RWPE1 (cell line): ENCODE data around the gene WWOX.

Experiments used
- CTCF ChIA-PET: fragments of 350-600 bp; sonication (Branson Sonifier 250); formaldehyde crosslinking; extraction: SDS; loops from one replicate; lab custom pipeline; 2021; lab: Yijun Ruan, JAX
- POLR2A ChIA-PET: fragments of 400-600 bp; formaldehyde crosslinking; extraction: SDS; loops from one replicate; lab custom pipeline; 2020; ENCODE audit warnings: antibody characterized with exemption; ENCODE audit not compliant: low non-redundant PET; lab: Yijun Ruan, JAX
- DNase-seq: peaks from one replicate; pipeline ENCODE4 v3.0.0; 2012; ENCODE audit warnings: low spot score
- H3K27ac ChIP-seq: fragments of 450-650 bp; 2 replicates; pipeline ENCODE4 v1.5.1; 2017
- CTCF ChIP-seq: fragments of 450-650 bp; conservative IDR thresholded peaks from 2 replicates; pipeline ENCODE4 v1.5.1; 2017; ENCODE audit warnings: low read depth, mild to moderate bottlenecking

The WWOX gene

GRCh38 chr16:78528265-78528664 lies 428.8 kb downstream of the WWOX start:
- DNase-seq = peak; percentile 55
- POLR2A ChIA-PET = no interaction called here

GRCh38 chr16:78529881-78530280 lies 430.4 kb downstream of the WWOX start:
- ChIA-PET CTCF (no interaction called here), POLR2A (no interaction called here)
- no peak for TF ChIP-seq CTCF
- no peak overlapping the region for H3K27ac ChIP-seq
- no peak for DNase-seq

More at GRCh38 chr16:78528265-78528664, 428.8 kb downstream of the WWOX start:
- TF ChIP-seq CTCF = no peak
- H3K27ac ChIP-seq = no peak overlapping the region
- CTCF ChIA-PET = no interaction called here

- ChIA-PET CTCF (no interaction called here), POLR2A (no interaction called here)
- no peak overlapping the region for H3K27ac ChIP-seq
- no peak for DNase-seq
- no peak for TF ChIP-seq CTCF
Observed at GRCh38 chr16:78530283-78530682, 430.8 kb downstream of the WWOX start.

- POLR2A ChIA-PET = no interaction called here
- no peak overlapping the region for H3K27ac ChIP-seq
- no peak for TF ChIP-seq CTCF
- DNase-seq = no peak
- CTCF ChIA-PET = interaction anchor here (1.0 kb wide), 1 partner anchor 141 kb away, joined by 3 read pairs; no protein-coding TSS in a partner anchor
Observed at GRCh38 chr16:78535098-78535497, 435.6 kb downstream of the WWOX start.

GRCh38 chr16:78537511-78537910 lies 438.1 kb downstream of the WWOX start:
- H3K27ac ChIP-seq = no peak overlapping the region
- TF ChIP-seq CTCF = no peak
- ChIA-PET CTCF (interaction anchor here (0.7 kb wide), 2 partner anchors 46 to 652 kb away, joined by 3 to 4 read pairs; no protein-coding TSS in a partner anchor), POLR2A (no interaction called here)
- no peak for DNase-seq

- DNase-seq = no peak
- no peak for TF ChIP-seq CTCF
- POLR2A ChIA-PET = no interaction called here
- CTCF ChIA-PET = no interaction called here
- no peak overlapping the region for H3K27ac ChIP-seq
Observed at GRCh38 chr16:78538292-78538691, 438.8 kb downstream of the WWOX start.

GRCh38 chr16:78538919-78539318 lies 439.5 kb downstream of the WWOX start:
- no peak overlapping the region for H3K27ac ChIP-seq
- TF ChIP-seq CTCF = no peak
- ChIA-PET POLR2A (no interaction called here), CTCF (interaction anchor here (0.6 kb wide), 2 partner anchors 86 to 305 kb away, joined by 3 read pairs; no protein-coding TSS in a partner anchor)
- DNase-seq = peak; percentile 13
